DLD1 (cell line): ENCODE results near the gene TMEM232.
"Not testable (repeated sequence)": the region's sequence is repeated elsewhere in the genome, so short reads cannot be mapped to it uniquely, and the experiment has no call there.

Source experiments
- in situ Hi-C: cut with HindIII; loops from 2 replicates; pipeline ENCODE4 v1.10.0; 2017; ENCODE audit warnings: low sequenced_read_pairs

Gene TMEM232

DNA sequence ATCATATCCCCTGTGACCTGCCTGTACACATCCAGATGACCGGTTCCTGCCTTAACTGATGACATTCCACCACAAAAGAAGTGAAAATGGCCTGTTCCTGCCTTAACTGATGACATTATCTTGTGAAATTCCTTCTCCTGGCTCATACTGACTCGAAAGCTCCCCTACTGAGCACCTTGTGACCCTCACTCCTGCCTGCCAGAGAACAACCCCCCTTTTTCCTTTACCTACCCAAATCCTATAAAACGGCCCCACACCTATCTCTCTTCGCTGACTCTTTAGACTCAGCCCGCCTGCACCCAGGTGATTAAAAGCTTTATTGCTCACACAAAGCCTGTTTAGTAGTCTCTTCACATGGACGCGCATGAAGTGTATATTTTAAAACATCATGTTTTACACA lies 191.3 kb downstream of the TMEM232 start:
- in situ Hi-C loops: not testable (repeated sequence)

DNA sequence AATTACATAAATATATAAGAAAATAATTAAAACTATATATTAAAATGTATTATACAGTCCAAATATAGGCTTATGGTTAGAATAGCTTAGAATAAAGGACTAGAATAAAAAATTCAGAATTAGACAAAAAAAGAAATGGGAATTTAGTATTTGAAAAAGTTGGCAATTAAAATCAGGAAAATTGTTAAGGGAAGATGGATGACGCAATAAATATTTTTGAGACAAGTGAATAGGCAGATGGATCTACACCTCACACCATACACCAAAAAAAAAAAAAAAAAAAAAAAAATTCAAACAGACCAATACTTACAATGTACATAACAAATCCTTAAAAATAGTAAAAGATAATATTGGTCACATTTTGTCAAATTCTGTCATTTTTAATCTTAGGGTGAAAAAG lies 200.7 kb downstream of the TMEM232 start:
- in situ Hi-C loops: no loop called here

GRCh38 chr5:110517396-110517795 lies 209.1 kb downstream of the TMEM232 start:
- in situ Hi-C loops: no loop called here

GRCh38 chr5:110514030-110514429 lies 212.4 kb downstream of the TMEM232 start:
- in situ Hi-C loops: no loop called here

DNA sequence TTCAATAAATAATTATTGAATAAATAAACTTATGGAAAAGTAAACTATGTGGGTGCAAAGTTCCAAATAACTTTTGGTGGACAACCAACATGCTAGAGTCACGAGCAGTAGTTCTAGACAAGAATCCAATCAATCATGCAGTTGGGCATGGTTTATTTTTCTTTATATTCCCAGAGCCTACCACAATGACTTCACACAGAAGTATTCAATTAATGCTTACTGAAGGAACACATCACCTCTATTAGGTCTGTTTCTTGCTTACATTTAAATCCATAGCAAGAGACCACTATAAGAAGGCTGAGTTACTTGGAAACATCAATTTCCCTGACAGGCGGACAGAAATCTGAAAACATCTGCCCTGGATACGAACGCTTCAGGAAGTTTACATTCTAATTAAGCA lies 214.2 kb downstream of the TMEM232 start:
- in situ Hi-C loops: no loop called here

DNA sequence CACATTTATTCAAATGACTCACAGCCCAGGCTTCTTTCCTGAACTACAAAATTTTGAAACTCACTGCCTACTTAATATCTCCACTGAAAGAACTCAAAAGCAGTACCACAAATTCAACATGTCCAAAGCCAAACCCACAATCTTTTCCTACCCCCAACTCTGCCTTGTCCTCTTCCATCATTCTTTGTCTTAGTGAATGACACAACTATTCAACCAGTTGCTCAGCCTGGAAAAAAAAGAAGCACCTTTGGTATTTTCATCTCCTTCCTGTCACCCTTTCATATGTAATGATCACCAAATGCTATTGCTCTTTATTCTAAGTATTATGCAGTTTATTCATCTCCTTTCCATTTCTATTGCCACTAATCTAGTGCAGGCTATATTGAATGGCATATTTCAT lies 216.3 kb downstream of the TMEM232 start:
- in situ Hi-C loops: no loop called here

DNA sequence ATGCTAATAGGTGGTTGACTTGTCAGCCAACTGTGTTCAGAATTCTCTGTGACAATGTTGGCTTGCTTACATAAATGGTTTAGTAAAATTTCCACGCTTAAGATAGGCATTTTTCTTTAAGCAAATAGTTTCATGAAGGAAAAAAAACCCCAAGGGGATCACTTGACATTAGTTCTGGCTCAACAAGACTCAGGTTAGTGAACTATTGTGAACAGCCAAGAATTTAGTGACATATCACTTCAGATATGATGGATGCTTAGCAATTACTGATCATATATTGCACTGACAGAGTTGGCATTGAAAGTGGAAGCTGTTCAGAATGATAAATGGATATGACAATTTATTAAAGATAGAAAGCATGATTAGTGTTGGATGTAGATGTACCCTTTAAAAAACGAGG lies 218.5 kb downstream of the TMEM232 start:
- in situ Hi-C loops: no loop called here

DNA sequence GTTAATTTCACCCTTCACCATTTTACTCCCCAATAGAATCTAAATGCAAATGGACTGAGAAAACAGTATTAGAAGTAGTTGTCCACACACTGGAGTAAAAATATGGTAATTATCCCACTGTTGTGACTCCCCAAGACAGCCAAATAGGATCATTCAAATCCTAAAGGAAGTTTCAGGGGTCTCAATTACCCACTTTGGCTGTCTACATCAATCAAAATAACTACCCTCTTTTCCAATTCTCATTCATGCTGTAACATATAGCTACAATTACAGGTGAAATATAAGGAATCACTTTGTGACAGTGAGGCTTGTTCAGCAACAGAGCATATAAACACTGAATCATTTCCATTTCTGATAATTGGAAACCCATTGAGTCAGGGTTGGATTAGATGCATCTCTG lies 220.1 kb downstream of the TMEM232 start:
- in situ Hi-C loops: no loop called here

DNA sequence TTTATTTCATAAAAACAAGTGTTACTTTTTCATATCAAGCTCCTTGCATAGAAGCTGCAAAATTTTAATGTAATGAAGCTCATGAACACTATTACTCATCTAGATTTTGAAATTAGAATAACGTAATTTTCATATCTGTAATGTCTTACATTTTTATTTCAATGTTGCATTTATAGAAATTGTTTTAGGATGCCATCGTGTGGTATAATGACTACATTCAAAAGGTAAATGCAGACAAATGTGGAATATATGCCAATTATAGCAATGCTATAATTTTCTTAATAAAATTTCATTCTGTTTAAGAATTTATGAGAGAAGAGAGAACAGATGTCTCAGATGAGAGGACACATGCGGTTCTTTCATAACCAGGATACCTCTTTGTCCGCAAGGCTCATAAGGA lies 230.2 kb downstream of the TMEM232 start:
- in situ Hi-C loops: no loop called here

GRCh38 chr5:110492446-110492845 lies 234.0 kb downstream of the TMEM232 start:
- in situ Hi-C loops: no loop called here

DNA sequence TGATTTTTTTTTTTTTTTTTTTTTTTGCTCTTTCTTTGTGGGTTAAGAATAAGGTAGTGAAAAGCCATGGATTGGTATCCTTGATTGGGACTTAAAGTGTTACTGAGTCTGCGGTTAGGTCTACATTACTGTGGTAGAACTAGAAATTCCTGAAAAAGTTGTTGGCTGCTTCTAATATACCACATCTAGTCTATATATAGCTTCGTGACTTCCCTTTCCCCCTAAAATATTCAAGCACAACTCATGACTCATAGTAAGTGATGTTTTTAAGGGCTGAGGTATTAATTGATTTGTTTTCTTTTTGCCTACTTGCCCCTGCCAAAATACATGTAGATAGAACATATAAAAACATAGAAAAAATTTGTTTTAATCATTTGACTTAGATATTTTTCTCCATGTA lies 247.6 kb downstream of the TMEM232 start:
- in situ Hi-C loops: no loop called here

GRCh38 chr5:110477911-110478310 lies 248.6 kb downstream of the TMEM232 start:
- in situ Hi-C loops: no loop called here

- in situ Hi-C loops: no loop called here
These were observed 250.3 kb downstream of the TMEM232 start for GRCh38 chr5:110476164-110476563.

GRCh38 chr5:110475529-110475928 lies 250.9 kb downstream of the TMEM232 start:
- in situ Hi-C loops: no loop called here

DNA sequence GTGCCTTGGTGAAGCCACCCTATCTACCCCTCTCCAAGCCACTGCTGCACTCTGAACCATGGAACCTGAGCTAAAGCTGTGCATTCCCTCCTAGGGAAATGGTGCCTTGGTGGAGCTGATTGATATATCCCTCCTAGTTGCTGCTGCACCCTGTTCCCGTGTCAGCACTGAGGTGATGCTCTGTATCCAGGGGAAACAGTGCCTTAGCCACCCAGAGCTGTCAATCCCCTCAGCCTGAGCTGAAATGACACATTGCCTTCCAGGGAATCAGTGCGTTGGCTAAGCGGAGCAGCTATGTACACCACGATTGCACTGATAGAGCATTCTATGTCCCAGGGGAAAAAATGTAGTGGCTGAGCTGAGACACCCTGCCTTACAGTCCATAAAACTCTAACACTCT lies 257.0 kb downstream of the TMEM232 start:
- in situ Hi-C loops: no loop called here

- in situ Hi-C loops: no loop called here
These were observed 263.4 kb downstream of the TMEM232 start for GRCh38 chr5:110463106-110463505.

DNA sequence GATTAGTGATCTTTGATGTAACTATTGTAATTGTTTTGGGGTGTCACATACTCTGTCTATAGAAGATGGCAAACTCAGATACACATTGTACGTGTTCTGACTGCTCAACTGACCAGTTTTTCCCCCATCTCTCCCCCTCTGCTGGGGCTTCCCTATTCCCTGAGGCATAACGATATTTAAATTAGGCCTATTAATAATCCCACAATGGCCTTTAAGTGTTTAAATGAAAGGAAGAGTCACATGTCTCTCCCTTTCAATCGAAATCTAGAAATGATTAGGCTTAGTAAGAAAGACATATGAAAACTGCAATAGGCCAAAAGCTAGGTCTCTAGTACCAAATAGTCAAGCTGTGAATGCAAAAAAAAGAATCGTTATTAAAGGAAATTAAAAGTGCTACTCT lies 265.6 kb downstream of the TMEM232 start:
- in situ Hi-C loops: no loop called here

DNA sequence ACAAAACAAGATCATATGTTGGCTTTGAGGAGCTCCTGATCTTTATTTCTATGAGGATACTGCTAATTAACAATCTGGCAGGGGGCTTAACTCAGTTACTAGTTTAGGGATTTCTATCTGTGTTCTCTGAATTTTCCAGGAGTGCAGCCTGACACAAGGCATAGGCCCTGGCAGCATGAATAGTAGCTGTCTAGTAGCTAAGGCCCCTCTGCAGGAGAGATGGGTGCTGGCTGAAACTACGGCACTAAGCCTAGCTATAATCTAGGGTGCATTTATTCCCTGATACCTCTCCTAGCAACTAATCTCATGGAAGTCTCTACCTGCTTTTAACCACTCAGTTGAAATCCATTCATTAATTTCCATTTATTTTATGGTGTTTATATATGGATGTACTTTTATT lies 268.2 kb downstream of the TMEM232 start:
- in situ Hi-C loops: no loop called here

GRCh38 chr5:110442856-110443255 lies 283.6 kb downstream of the TMEM232 start:
- in situ Hi-C loops: no loop called here

- in situ Hi-C loops: no loop called here
These were observed 285.4 kb downstream of the TMEM232 start for GRCh38 chr5:110441035-110441434.

GRCh38 chr5:110440058-110440457 lies 286.4 kb downstream of the TMEM232 start:
- in situ Hi-C loops: no loop called here

DNA sequence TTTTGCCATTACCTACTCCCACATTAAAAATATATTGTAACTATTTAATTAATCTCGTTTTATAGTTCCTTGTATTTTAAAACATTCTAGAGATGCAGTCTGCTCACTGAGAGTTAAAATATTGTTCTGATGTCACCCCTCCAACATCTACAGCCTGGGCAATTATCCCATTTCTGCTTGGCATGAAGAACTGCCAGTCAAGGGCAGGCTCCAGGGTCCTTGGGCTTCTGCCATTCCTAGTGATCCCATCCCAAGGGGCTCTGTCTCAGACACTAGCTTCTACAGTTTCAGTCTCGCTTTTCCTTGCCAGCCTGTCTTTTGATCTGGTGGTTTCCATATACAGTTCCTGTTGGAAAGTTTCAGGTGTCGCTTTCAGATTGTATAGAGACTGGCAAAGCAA lies 287.2 kb downstream of the TMEM232 start:
- in situ Hi-C loops: no loop called here

- in situ Hi-C loops: no loop called here
These were observed 291.3 kb downstream of the TMEM232 start for GRCh38 chr5:110435207-110435606.

- in situ Hi-C loops: no loop called here
These were observed 294.9 kb downstream of the TMEM232 start for GRCh38 chr5:110431603-110432002.
